Measurements from ENCODE around the gene ZNF91. TPM values are rescaled to one million over a fixed set of nuclear protein-coding genes. Genes with fewer than 3 reads are reported as not detected.

ZNF91 gene
- total RNA-seq, 1 donor from 2014 or later: 7.9 TPM

- no peak for DNase-seq (ENCODE audit: low read depth)
- no peak for FAIRE-seq
- no peak for TF ChIP-seq CTCF (IDR thresholded peaks at IDR 0.05; ENCODE audit: insufficient read depth, low read length, severe bottlenecking)
- Histone ChIP-seq H3K36me3 (ENCODE audit: control insufficient read depth, insufficient read depth, low read length) (no peaks in the 10 kb centered on the region), H3K4me3 (ENCODE audit: low read depth, low read length) (no peak overlapping the region), H3K27me3 (ENCODE audit: control insufficient read depth, insufficient read depth, low read length) (no peaks in the 10 kb centered on the region)
Observed at GRCh38 chr19:23314505-23315251, 80.6 kb downstream of the ZNF91 start.

- Histone ChIP-seq H3K36me3 (ENCODE audit: control insufficient read depth, insufficient read depth, low read length) (no peaks in the 10 kb centered on the region), H3K27me3 (ENCODE audit: control insufficient read depth, insufficient read depth, low read length) (no peaks in the 10 kb centered on the region), H3K4me3 (ENCODE audit: low read depth, low read length) (no peak overlapping the region)
- no peak for TF ChIP-seq CTCF (IDR thresholded peaks at IDR 0.05; ENCODE audit: insufficient read depth, low read length, severe bottlenecking)
- DNase-seq (ENCODE audit: low read depth) (no peak), FAIRE-seq (no peak)
Observed at GRCh38 chr19:23313196-23313595, 82.1 kb downstream of the ZNF91 start.

- H3K4me3 ChIP-seq (ENCODE audit: low read depth, low read length): no peak overlapping the region
- DNase-seq (ENCODE audit: low read depth) (peak; percentile 81), FAIRE-seq (no peak)
- H3K36me3 ChIP-seq (ENCODE audit: control insufficient read depth, insufficient read depth, low read length): no peaks in the 10 kb centered on the region
- TF ChIP-seq CTCF (IDR thresholded peaks at IDR 0.05; ENCODE audit: insufficient read depth, low read length, severe bottlenecking): no peak
- no peaks in the 10 kb centered on the region for H3K27me3 ChIP-seq (ENCODE audit: control insufficient read depth, insufficient read depth, low read length)
Observed at GRCh38 chr19:23312515-23312914, 82.8 kb downstream of the ZNF91 start.

- TF ChIP-seq CTCF (IDR thresholded peaks at IDR 0.05; ENCODE audit: insufficient read depth, low read length, severe bottlenecking): no peak
- no peaks in the 10 kb centered on the region for H3K36me3 ChIP-seq (ENCODE audit: control insufficient read depth, insufficient read depth, low read length)
- H3K4me3 ChIP-seq (ENCODE audit: low read depth, low read length): no peak overlapping the region
- DNase-seq (ENCODE audit: low read depth): no peak
- no peaks in the 10 kb centered on the region for H3K27me3 ChIP-seq (ENCODE audit: control insufficient read depth, insufficient read depth, low read length)
- FAIRE-seq: no peak
Observed at GRCh38 chr19:23311551-23311950, 83.7 kb downstream of the ZNF91 start.

GRCh38 chr19:23310729-23311211 lies 84.5 kb downstream of the ZNF91 start:
- Histone ChIP-seq H3K4me3 (ENCODE audit: low read depth, low read length) (no peak overlapping the region), H3K27me3 (ENCODE audit: control insufficient read depth, insufficient read depth, low read length) (no peaks in the 10 kb centered on the region), H3K36me3 (ENCODE audit: control insufficient read depth, insufficient read depth, low read length) (no peaks in the 10 kb centered on the region)
- no peak for FAIRE-seq
- TF ChIP-seq CTCF (IDR thresholded peaks at IDR 0.05; ENCODE audit: insufficient read depth, low read length, severe bottlenecking): no peak
- DNase-seq (ENCODE audit: low read depth): peak; percentile 32

GRCh38 chr19:23309926-23310325 lies 85.3 kb downstream of the ZNF91 start:
- DNase-seq (ENCODE audit: low read depth) (peak; percentile 37), FAIRE-seq (no peak)
- no peak for TF ChIP-seq CTCF (IDR thresholded peaks at IDR 0.05; ENCODE audit: insufficient read depth, low read length, severe bottlenecking)
- Histone ChIP-seq H3K4me3 (ENCODE audit: low read depth, low read length) (no peak overlapping the region), H3K27me3 (ENCODE audit: control insufficient read depth, insufficient read depth, low read length) (no peaks in the 10 kb centered on the region), H3K36me3 (ENCODE audit: control insufficient read depth, insufficient read depth, low read length) (no peaks in the 10 kb centered on the region)

Data from bronchial epithelial cell (primary cell).